ENCODE data around the gene ASB2.

The ASB2 gene

DNA sequence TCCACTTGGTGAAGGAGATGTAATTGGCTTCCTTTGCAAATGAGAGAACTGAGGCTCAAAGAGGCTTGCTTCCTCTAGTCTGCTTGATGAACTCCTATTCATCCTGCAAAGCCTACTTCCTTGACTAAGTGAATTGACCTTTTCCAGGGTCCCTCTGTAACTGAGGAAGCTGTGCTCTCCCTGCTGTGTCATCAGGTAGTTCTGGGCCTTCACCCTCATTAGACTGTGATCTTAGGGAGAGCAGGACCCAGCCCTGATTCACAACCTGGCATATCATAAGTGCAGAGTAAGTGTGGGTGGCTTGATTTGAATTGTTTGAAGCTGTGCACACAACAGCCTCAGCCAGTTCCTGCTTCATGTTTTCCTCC, 16.3 kb downstream of the ASB2 start:
- no peak for DNase-seq

DNA sequence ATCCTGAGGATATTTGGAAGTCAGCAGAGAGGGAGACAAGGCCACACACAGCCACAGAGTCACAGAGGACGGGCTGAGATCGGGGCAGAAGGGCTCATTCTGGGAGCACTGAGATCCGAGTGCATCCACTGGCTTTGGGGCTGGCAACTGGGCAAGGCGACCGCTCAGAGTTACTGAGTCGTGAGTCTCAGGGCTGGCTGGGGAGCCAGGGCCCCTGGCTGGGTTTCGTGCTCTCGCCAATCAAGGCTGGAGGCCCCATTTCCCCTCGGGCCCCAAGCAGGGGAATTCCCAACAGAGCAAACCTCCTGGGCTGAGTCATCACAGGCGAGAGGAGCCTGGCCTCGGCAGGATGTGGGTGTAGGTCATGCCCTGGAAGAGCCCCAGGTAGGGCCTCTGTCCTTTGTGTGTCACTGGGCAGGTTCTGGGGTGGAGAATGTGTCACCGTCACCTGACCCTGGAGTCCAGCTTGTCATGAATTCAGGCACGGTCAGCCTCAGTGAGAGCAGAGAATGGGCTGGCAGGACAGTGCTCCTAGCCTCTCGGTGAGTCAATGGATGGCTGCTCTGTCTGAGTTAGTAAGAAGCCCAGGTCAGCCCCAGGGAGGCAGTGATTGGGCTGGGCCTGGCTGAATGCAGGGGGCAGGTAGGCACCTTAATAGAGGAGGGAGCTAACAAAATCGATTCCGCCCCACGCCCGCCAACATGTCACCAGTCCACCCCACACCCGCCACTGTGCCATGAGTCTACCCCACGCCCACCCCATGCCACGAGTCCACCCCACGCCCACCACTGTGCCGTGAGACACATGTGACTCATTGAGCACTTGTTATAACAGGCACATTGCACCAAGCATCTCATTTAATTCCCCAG, 16.9 kb downstream of the ASB2 start:
- DNase-seq: peak; percentile 33

DNA sequence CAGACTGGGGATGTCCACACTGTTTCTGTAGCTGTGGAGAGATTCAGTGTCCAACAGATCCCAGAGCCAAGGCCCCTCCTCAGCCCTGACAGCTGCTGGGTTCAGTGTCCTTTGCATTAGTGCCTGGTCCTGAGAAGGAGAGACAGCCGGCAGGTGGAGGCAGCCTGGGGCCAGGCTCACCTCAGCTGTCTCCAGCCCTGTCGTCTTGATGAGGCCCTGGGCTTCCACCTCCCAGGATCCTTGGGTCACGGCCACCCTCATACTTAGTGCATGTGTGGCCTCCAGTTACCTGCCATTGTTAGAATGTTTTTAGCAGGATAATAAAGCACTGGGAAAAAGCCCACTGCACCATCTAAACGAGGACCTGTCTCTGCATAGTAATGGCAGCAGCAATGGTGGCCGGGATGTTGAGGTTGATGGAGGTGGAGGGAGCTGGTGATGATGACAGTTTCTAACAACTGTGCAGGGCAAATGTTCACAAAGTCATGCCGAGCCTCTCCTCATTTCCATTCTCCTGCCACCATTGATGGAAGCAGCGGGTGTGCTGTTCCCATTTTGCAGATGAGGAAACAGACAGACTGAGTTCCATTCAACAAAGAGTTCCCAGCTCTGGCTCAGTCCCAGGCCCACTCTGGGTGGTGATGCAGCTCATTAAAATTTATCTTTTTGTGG, 17.7 kb downstream of the ASB2 start:
- no peak for DNase-seq

DNA sequence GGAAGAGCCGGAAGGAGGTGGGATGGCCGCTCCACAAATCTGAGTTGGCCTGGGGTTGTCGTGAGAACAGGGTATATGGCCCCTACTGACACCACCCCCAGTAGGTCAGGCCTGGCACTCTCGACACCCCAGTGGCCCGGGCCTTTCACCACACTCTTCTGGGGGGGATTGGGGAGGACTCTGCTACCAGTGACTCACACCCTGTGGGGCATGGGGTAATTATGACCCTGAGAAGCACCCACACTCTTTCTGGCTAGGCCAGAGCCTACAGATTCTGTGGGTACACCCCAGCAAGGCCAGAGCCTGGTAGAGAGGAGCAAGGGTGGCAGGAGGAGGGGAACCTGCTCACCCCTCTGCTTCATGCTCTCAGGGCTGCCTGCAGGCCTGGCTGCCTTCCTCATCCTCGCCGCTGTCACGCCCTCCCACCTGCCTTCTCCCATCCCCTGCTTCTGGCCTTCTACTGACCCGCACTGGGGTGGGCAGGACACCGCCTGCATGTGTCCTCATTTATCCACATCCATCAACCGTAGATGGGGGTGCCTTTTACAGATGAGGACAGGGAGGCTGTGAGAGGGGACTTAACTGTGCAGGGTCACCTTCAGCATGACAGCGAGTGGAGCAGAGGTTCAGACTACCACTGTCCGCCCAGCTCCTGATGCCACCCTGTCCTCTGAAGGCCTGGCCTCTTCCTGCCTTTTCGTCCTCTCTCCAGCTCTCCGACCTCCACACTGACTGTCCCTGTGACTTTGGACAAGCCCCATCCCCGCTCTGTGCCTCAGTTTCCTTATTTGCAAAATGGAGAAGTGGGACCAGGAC, 18.4 kb downstream of the ASB2 start:
- no peak for DNase-seq

DNA sequence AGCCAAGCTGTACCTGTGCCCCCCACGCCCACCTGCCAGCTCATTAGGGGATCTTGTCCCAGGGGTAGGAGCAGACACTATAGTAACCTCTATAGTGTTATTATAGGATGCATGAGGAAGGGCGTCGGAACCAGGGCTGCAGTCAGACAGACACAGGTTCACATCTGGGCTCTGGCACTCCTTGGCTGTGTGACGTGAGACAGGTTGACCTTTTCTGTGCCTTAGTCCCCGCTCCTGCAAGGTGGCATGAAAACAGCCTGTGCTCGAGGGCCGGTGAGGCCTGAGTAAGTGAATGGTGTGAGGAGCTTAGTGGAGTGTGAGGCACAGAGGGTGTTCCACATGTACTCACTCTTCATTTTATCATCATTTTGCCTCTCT, 19.0 kb downstream of the ASB2 start:
- DNase-seq: no peak

DNA sequence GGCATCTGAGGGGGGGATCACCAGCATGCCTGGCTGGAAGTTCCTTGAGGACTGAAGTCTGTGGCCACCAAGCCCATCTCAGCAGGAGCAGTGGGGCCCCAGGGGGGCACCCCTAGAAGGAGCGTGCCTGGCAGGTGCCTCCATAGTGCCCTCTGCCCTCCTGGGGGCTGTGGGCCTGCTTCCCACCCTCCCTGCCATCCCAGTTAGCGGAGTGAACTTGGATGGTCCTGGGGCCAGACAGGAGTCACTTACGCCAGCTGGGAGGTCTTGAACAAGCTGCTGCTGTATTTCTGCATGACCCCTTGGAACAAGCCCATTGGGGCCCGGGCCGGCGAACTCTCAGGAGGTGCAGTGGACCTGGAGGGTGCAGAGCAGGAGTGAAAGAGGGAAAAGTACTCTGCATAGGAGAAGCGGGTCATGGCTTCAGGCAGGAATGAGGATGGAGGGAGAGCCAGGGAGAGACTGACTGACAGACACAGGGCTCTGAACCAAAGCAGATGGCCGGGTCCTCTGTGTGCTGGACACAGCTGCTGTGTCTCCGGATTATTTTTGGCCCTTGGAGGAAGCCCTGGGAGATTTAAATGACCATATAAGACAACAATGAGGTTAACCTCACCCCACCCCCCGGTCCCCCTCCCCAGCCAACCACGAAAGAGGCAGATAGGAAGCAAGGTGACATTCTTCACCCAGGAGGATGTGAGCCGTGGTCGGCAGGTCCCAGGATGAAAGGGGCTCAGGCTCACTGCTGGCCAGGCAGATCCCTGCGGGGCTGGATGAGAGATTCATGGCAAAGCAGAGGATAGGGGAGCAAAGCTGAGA, 19.6 kb downstream of the ASB2 start:
- DNase-seq: no peak

DNA sequence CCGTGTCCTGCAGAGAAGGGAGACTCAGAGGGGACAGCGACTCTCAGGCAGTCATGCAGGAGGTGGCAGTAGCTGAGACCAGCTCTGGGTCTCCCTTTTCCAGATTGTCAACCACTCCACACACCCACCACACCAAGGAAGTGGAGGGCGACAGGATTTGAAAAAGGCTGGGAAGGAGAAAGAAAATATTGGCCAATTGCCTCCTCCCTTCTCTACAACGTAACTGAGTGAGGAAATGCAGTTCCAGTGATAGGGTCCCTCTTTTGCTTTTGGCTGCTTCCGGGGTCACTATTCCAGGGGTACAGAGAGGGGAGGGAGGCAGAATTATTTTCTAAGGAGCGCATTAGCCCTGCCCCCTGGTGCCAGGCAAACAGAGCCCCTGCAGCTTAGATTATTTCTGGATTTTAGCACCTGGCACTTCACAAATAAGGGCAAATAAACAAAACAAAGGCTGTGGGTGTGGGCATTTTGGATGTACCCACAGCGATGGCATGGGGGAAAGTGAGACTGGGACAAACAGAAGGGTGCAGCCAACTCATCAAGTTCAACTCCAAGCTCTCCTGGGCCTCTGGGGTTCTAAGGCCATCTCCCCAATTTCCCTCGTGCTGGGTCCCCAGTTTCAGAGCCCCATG, 20.4 kb downstream of the ASB2 start:
- DNase-seq: no peak

DNA sequence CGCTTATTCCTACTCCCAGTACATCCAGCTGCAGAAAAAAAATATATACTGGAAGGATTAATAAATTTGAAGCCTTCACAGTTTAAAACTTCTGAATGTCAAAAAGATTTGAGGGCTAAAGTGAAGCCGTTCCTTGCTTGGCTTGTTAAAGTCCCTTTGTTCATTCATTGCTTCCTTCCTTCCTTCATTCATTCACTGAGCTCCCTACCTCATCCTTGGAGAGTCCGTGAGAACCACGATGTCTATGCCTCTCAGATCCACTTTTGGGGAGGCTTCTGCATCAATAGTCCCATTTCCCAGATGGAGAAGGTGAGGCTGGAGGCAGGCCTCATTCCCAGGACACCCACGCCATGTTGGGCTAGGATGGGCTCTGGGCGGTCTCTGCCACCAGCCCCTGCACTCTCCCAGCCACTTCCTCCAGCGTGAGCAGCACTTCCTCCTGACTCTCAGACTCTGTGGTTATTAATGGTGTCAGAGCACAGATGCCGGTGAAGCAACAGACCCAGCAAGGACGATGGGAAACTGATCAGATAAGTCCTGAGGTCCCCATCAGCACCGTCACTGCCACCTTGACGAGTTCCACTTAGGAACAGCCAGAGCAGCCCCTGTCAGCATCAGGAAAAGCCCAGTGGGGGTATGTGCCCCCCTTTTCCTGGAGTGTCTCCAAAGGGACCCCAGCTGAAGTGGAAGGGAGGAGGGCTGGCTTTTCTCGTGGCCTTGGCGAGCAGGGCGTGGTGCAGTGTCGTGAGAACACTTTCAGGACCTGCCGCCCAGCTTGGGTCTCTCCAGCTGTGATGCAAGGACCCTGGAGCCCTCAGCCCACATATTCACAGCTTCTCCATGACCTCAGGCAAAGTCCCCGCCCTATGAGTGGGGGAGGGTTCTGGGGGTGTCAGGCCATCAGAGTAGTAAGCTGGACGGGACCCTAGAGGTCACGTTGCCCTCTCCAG, 21.2 kb downstream of the ASB2 start:
- no peak for DNase-seq

GRCh38 chr14:93954516-93954830, 21.9 kb downstream of the ASB2 start:
- DNase-seq: no peak

DNA sequence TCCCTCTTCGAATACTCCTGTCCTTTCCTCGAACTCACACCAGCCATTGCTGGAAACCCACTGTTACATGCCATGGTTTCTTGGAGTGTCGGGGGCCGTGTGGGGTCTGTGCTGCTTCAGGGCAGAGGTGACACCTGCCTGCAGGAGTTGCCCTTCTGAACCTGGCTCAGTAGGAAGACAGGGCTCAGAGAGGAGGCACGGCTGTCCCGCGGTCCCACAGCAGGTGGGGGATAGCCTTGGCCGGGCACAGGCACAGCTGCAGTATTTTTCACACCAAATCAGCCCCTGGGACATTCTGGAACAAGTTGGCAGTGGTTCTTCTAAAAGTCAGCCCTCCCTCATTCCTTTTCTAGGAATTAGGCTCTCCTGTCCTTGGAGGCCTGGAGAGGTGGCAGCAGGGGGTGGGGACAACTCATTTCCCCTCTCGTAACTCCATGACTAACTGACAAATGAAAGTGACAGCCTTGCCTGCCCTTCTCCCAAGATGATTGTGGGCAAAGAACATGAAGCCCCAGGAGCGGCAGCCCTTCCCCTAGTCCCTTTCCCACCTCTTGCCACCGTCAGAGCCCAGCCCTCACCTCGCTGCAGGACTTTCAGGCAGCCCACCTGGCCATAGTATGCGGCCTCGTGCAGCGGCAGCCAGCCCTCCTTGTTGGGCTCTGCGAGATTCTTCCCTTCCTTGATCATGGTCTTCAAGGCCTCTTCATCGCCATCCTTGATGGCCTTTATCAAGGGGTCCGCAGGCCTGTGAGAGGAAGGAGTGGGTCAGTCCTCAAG, 22.4 kb downstream of the ASB2 start:
- DNase-seq: no peak

- no peak for DNase-seq
These were observed 23.1 kb downstream of the ASB2 start for GRCh38 chr14:93953263-93953662.

DNA sequence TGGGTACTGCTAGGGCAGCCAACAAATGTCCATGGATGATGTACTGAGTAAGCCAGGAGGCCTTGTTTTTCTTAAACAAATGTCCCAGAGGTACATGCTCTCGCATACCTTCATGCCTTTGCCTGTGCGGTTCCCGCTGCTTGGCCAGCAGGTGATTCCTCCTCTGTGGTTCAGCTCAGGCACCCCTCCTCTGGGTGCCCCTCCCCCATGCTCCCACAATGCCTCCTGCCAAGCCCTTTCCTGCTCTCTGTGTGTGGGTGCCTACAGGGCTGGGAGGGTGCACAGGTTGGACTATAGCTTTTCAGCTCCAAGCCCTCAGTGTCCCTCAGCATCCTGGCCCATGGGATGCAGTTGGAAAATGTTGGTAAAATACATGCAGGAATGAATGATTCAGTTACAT, 23.5 kb downstream of the ASB2 start:
- DNase-seq: no peak

GRCh38 chr14:93951635-93952540, 24.5 kb downstream of the ASB2 start:
- no peak for DNase-seq

DNA sequence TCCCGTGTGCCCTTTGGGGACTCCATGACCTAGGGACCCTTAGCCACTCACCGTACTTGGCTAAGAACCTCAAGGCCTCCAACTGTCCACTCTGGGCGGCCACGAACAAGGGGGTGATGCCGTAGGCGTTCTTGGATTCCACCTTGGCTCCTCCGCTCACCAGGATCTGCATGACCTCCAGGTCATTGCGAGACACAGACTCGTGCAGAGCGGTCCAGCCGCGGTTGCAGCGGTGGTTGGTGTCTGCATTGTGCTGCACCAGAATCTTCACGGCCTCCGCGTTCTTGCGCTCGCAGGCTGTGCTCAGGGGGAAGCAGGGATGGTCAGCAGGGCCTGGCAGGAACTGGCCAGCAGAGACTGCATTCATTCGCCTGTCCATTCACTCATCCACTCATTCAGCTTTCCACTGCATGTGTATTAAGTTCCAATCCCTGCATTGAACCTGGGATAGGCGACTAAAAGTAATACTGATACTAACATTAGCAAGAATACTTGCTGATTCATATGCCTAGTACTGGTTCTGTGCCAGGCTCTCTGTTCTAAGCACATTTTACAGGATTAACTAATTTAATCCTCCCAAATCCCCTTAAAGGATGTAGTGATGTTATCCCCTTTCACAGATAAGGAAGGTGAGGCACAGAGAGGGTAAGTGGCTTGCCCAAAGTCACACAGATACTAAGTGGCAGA, 25.3 kb downstream of the ASB2 start:
- no peak for DNase-seq

DNA sequence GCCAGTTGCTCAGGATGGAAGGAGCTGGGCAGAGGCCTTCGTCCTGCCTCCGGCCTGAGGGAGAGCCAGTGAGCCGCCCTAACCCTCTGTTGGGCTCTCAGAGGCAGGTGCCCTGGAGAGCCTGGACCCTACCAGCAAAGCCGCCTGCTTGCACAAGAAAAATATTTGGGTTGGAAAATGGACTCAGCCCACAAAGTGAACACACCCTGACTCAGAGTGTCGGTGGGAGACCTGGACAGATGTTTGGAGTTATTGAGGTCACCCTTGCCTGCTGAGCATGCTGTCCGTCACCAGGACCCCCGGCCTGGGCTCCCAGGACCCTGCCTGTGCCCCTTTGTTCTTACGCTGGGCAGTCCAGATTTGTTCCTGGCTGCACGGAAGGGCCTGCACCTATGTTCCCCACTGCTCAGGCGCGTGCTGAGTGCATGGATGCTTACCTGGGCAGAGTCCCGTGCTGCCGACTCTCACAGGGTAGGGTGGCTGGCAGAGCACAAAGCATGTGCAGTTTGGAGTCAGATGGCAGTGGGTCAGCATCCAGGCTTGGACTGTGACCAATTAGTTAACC, 26.8 kb downstream of the ASB2 start:
- DNase-seq: no peak

DNA sequence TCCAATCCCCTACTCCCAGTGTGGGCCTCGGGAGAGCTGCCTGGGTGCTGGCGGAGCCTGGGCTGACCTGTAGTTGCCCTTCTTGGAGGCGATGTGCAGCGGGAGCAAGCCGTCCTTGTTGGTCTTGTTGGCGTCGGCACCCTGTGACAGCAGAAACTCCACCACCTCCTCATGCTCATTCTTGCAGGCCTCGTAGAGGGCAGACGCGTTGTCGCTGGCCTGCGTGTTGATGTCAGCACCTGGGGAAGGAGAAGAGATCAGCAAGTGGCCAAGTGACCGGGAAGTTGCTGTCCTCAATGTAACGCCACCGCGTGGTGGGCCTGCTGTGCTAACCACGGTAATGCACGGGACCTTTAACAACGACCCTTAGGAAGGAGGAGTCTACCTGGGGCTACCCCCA, 29.1 kb downstream of the ASB2 start:
- DNase-seq: no peak

- no peak for DNase-seq
These were observed 29.8 kb downstream of the ASB2 start for GRCh38 chr14:93946541-93947090.

GRCh38 chr14:93946104-93946503, 30.3 kb downstream of the ASB2 start:
- no peak for DNase-seq

Measured in DMS153 (cell line).